ENCODE data around the gene DAG1.
"Not testable (repeated sequence)": the region's sequence is repeated elsewhere in the genome, so short reads cannot be mapped to it uniquely, and the experiment has no call there.

The DAG1 gene

DNA sequence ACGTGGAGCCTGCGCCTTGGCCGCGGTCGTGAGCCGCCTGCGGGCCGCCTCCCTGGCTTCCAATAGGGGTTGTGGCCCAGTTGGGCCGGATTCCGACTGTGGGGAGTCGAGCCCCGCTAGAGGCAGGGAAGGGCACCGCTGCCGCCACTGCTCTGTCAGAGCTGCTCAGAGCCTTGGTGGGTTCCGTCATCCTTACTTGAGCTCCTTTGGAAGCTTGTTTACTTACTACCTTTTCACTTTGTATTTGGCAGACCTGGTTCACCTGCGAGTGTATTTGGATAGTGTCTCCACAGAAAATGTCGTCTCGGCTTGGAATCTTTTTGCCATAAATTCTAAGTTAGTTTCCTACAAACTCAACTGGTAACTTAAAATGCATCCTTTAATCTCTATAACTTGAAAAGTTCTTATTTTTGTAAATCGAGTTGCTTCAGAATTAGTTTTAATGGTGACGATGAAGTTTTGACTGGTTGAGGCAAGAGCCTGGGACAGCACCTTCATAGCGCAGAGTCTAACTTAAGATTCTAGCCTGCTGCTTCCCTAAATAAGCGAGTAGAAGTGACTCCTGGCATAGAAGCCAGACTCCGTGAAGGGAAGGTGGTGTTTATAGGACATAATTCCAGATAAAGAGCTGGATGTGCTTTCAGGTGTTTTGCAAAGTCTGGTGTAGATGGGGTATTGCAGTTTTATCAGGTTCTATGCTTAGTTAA, 800 bp downstream of the DAG1 start:
- DNase-seq: peak; percentile 35

DNA sequence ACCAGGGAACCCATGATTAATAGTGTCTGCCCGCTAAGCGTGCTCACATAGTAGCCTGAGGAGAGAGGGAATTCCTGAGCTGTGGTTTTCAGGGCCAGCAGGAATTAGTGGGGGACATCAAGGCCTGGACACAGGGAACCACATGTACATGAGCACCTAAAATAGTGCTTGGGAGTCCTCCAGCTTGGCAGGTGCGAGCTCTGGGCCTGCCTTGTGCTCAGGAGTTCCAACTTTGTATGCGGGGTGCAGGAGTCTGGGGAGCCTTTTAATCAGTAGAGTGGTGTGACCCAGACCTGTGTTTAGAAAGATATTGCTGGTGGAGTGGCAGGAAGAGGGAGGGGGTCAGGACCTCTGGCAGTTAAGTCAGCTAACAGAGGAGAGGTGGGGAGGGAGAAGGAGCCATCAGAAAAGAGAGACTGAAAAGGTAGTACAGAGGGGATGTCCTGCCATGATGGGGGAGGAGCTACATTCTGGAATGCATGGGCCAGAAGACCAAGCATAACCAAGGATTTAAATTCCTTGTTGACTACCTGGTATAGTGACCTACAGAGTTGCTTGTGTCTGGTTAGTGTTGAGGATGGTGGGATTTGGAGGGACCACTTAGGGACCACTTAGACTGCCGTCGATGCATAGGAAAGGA, 1.9 kb downstream of the DAG1 start:
- peak; percentile 75 for DNase-seq

DNA sequence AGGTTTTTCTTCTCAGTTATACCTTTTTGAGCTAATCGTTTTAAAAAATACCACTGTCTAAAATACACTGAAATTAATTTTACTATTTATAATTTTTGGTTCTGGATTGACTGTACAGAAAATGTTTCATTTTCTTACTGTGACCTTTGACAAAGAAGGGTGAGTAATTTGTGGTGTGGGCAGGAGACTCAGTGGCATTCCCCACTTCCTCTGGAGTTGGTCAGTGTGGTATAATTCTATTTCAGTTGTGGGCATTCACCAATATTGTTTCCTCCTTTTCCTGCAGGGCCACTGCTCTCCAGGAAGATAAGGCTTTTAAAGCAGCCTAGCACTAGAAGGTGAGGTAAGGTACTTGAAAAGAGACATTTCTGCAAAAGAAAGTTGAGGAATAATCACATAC, 6.5 kb downstream of the DAG1 start:
- DNase-seq: peak; percentile 82

DNA sequence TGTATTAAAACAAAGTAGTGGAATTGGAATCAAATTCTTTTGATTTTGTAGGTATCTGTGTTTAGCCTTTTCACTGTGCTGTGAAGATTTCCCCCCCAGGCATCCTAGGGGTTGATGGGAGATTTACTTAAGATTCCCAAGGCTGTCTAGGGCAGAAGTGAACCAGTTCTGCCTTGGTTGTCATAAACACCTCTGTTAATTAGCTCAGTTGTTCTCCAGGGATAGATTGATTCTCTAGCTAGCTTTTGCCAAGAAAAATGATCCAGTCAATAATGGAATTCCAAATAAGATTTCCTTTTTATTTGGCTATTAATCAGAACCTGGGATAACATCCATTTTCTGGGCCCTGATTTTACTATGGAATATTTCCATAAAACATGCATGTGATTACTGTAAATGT, 12.7 kb downstream of the DAG1 start:
- DNase-seq: no peak

DNA sequence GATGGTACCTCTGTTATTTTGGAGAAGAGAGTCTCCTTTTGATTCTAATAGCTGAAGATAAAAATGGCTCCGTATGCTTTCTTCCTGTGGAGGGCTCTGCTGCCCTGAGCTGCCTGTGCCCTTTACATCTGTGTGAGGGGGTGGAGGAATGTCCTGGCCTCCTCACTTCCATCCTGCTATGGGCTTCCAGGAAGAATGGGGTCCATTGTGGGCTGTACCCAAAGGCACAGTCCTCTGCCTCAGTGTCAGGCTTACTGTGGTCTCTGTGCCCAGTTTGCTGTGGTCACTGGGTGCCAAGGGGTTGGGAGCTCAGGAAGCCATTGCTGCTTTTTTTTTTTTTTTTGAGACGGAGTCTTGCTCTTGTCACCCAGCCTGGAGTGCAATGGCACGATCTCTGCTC, 14.4 kb downstream of the DAG1 start:
- DNase-seq: no peak

DNA sequence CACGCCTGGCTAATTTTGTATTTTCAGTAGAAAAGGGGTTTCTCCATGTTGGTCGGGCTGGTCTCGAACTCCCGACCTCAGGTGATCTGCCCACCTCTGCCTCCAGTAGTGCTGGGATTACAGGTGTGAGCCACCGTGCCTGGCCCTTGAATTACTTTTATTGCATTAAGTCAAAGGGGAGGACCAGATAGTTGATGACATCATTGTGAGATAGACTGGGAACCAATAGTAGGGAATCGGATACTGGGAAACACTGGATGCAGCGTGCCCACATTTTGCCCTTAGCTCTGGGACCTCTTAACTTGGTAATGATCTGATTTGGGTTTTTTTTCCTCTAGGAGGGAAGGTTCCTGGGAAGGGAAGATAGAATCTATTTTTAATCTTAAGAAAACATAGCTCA, 19.2 kb downstream of the DAG1 start:
- DNase-seq: no peak

DNA sequence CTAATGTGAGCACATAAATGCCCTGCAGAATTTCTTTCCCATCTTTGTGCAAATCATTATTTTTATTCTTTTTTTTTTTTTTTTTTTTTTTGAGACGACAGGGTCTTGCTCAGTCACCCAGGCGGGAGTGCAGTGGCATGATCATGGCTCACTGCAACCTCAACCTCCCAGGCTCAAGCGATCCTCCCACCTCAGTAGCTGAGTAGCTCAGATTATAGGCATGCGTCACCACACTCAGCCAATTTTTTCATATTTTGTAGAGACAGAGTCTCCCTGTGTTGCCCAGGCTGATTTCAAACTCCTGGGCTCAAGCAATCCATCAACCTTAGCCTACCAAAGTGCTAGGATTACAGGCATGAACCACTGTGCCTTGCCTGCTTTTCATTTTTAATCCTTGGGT, 22.9 kb downstream of the DAG1 start:
- no peak for DNase-seq

DNA sequence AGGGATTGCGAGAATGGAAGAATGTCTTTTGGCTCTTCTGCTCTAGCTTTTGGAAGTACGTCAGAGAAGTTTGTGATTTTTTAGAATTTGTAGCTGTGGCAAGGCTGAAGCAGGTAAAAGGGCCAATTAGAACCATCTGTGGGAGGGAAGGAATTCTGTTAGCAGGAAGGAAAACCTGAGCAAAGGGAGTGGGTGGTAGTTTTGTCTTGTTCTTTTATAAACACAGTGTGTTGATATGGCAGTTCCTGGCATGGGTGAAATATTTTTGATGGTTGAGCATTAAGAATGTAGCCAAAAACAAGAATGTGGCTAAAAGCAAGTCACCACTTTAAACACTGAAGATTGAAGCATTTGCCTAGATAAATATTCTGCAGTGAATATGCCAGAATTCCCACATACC, 23.8 kb downstream of the DAG1 start:
- no peak for DNase-seq

DNA sequence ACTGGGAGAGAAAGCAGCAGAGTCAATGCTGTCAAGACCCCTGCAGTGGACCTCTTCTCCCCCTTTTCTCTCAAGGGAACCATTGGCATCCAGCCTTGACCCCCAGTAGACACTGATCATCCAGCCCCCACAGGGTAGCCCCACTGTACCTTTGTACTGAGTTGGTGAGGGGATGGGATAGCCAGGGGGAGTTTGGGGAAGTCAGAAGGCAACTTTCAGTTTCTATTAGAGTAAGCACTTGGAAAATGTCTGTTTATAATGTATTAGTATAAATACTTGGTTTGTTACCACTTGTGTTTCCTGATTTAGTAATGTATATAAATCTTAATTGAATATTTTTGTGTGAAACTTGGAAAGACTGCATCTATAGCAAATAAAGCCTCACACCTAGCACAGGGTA, 25.0 kb downstream of the DAG1 start:
- DNase-seq: no peak

DNA sequence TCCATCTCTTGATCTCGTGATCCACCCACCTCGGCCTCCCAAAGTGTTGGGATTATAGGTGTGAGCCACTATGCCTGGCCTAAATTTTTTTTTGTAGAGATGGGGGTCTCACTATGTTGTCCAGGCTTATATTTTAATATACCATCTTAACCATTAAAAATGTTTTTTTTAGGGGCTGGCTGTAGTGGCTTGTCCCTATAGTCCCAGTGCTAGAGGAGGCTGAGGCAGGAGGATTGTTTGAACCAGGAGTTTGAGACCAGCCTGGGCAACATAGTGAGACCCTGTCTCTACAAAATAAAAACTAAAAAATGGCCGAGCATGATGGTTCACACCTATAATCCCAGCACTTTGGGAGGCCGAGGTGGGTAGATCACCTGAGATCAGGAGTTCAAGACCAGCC, 26.8 kb downstream of the DAG1 start:
- DNase-seq: not testable (repeated sequence)

DNA sequence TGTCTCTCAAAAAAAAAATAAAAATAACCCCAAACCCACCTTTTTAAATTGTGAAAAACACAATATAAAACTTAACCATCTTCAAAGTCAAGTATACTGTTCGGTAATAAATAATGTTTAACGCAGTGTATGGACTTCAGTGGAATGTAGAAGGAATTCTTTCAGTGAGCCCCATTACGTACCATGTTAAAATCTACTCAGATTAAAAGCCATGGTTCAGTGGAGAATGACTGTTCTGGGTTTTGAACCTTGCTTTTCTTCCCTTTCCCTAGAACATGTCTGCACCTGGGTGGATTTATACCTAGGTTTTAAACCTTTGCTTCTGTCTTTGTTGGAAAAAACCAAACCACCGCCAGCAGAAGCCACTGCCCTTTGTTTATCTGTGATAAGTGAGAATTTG, 27.5 kb downstream of the DAG1 start:
- no peak for DNase-seq

DNA sequence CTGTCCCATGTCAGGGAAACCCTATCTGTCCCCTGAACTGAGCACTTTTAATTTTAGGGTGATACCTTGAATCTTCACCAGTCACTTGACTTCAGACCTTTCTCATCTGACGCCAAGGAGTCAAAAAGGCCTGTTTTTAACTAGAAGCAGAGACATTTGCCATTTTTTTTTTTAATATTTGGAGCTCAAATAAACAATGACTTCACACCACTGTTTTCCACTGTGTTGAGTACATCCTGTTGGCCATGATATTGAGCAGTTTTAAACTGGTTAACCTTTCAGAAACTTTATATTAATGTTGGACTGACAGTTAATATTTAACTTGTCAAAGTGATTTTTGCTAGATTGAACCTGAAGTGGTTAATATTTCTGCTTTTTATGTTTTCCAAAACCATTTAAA, 28.2 kb downstream of the DAG1 start:
- no peak for DNase-seq

DNA sequence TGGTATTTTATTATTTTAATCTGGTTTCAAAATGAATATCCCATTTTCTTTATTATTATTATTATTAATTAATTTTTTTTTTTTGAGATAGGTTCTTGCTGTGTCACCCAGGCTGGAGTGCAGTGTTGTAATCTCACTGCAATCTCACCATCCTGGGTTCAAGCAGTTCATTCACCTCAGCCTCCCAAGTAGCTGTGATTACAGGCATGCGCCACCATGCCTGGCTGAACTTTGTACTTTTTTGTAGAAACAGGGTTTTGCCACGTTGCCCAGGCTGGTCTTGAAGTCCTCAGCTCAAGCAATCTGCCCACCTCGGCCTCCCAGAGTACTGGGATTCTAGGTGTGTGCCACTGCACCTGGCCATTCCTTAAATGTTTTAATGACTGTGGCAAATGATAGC, 28.6 kb downstream of the DAG1 start:
- DNase-seq: no peak

DNA sequence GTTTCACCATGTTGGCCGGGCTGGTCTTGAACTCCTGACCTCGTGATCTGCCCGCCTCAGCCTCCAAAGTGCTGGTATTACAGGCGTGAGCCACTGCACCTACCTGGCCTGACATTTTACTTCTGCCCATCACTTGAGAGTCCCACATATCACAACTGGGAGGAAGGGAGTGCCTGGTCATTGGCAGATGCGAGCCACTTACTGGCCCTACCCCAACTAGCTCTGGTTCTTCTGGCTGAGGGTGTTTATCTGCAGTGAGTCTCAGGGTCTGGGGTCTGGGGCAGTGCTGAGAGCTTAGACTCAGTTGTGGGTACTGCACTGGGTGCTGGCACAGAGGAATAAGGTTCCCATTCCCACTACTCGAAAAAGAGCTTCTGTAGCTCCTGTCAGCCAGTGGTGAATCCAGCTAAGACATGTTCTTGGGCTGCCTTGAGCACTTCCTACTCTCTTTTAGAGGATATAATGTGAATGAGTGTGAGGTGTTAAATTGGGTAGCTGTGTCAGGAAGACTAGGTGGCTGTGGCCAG, 30.2 kb downstream of the DAG1 start:
- peak; percentile 17 for DNase-seq

DNA sequence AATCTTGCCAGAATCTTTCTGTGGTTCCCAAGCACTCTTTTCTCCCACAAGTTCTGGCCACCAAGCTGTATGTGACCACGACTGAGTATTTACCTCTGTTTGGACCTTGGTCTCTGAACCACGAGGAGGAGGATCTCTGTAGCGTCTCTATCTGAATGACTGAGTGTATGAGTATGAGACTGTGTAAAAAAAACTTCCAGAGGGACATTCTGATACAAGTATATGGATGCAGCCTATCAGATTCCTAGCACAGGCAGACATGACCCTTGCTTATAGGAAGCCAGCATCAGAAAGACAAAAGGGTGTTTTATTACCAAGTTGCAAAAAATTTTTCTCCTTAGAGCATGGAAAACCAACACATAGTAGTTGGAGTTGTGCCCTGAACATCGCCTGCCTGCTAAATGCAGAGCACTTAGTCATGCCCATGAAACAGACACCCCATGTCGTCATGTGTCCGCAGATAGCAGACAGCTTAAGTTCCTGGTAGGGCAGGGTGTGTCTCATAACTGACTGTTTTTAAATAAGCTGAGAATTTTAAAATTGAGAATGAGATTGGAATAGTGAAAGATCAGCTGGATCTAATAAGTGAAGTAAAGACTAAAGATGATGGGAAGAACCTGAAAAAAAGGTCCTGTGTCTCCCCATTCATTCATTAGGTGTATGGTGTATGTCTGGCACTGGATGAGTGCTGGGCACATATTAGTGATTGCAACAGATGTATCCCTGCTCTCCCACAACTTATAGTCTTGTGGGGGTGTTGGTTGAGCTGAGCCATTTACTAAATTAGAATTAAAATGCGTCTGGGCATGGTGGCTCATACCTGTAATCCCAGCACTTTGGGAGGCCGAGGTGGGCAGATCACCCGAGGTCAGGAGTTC, 30.9 kb downstream of the DAG1 start:
- peak; percentile 93 for DNase-seq

DNA sequence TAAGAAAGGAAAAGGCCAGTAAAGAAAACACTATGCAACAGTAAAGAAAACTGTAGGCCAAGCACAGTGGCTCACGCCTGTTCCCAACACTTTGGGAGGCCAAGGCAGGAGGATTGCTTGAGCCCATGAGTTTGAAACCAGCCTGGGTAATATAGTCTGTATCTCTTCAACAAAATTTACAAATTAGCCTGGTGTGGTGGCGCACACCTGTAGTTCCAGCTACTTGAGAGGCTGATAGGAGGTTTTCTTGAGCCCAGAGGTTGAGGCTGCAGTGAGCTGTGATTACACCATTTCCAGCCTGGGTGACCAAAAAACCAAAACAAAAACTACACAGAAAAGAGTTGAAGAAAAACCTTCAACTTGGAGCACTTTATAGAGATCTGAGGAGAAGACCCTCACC, 31.8 kb downstream of the DAG1 start:
- DNase-seq: no peak

DNA sequence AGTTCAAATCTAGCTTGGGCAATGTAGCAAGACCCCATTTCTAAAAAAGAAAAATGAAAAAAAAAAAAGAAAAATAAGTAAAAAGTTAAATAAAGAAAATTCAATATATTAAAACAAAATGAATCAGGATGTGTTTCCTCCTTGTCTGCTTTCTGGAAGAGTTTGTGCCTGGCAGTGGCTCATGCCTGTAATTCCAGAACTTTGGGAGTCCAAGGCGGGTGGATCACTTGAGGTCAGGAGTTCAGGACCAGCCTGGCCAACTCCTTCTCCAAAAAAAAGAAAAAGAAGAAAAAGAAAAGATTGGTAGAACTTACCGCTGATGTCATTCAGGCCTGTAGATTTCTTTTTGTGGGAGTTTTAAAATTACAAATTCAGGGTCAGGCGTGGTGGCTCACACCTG, 36.8 kb downstream of the DAG1 start:
- no peak for DNase-seq

DNA sequence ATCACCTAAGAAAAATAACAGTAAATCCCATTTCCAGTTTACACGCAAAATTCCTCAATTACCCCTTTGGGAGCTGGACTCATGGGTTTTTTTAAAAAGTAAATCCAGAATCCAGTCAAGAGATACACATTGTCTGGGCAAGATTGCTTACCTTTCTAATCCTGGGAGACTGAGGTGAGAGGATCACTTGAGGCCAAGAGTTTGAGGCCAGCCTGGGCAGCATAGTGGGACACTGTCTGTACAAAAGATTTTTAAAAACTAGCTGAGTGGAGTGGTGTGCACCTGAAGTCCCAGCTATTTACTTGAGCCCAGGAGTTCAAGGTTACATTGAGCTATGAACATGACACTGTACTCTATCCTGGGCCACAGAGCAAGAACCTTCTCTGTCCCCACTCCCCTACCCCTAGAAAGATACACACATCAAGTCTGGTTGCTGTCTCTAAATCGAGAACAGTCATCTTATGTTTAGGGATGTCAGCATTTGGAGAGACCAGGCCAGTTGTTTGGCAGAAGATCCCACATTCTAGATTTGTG, 39.0 kb downstream of the DAG1 start:
- DNase-seq: no peak

DNA sequence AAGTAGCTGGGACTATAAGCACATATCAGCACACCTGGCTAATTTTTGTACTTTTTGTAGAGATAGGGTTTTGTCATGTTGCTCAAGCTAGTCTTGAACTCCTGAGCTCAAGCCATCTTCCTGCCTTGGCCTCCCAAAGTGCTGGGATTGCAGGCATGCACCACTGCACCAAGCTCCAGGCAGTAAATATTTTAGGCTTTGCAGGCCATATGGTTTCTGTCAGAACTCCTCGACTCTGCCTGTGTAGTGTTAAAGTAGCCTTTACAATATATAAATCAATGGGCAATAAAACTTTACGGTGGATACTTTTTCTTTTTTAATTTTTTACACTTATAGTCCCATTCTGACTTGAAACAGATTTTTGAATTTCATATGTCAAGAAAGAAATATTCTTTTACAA, 41.6 kb downstream of the DAG1 start:
- DNase-seq: no peak

DNA sequence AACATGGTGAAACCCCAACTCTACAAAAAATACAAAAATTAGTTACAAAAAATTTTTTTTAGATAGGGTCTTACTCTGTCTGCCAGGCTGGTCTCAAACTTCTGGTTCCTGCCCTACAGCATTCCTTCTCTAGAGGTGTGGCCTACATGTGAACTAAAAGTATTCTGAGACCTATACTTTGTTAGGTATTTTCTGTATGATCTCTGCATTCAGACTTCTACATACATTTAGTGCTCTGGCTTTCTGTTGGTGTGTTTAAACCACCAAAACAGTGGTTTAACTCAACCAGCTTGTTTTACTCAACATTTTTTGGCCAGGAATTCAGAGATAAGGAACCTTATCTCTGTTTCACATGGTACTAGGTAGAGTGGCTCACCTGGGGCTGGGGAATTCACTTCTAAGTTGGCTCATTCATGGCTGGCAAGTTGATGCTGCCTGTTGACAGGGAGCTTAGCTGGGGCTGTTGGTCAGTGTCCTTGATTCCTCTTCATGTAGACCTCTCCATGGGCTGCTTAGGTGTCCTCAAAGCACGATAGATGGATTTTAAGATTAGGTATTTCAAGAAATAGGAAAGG, 42.8 kb downstream of the DAG1 start:
- no peak for DNase-seq

DNA sequence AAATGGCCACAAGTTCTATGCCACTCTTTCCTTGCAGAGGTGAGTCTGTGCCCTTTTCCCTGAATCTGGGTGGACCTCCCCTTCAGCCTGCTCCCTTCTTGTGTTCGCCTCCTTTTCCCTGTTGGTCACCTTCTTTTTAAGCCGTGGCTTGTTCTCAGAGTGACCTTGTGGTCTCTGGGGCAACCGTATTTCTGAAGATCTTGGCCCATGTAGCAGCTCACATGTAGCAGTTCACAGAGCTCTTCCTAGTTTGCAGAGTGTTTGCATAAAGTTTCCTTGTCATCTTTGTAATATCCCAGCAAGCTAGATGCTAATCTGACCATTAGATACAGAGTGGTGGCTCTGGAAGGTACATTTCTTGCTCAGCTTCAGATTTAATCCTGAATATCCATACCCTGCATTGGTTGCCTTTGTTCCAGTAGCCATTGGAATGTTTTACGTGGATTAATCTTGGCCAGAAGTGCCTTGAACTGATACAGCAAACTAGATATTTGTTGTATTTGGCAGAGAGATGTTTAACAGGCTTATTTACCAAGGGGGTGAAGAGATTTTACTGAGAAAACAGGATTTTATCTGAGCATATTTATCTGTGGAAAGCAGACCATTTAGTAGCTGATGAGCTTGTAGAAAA, 43.5 kb downstream of the DAG1 start:
- no peak for DNase-seq

DNA sequence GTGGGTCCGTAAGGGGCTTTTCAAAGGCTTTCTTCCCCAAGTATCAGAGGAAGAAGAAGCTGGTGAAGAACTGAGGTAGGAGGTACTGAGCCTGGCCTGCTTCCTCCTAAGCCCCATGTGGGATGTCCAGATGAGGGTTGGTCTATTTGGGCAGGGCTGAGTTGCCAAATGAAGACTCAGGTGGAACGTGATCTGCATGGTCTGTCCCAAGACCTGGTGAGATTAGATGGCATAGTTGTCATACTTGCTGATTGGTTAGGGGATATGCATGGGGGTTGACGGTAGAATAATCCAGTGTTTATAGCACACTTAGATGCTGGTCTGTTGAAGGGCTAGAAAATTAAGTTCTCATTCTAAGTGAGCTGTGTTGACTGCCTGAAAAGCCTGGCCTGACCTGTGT, 47.9 kb downstream of the DAG1 start:
- DNase-seq: no peak

DNA sequence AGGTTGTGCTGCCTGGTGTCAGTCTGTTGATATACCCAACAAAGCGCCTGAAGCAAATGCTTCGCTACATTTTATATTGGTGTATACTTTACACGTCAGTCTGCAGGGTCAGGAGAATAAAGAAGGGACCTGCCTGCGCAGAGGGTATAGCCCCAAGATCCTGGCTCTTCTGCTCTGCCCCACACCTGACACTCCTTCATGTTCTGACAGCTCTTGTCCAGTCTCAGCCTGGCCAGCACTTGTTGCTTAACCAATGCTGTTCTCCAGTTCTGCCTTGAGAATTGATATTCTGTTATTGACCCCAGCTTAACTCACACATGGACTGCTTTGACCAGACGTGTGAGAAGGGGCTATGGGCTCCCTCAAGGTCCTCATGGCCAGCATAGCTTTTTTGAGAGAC, 48.4 kb downstream of the DAG1 start:
- no peak for DNase-seq
